Erythroblast (primary cell): ENCODE measurements around the gene SIAH3.

Experiments used
- GATA1 ChIP-seq: IDR thresholded peaks from 2 replicates; pipeline ENCODE4 v1.6.1; 2011; ENCODE audit warnings: low read depth, mild to moderate bottlenecking, control low read depth, low read length, moderate library complexity
- POLR2A ChIP-seq: IDR thresholded peaks from 2 replicates; pipeline ENCODE4 v1.6.1; 2011; ENCODE audit warnings: mild to moderate bottlenecking, low read length

- no peak for TF ChIP-seq POLR2A
- TF ChIP-seq GATA1, result no peak
Measured at GRCh38 chr13:45878966-45879365, 27.4 kb upstream of the SIAH3 start.
